SH-SY5Y (cell line): ENCODE data around the gene ZNF22.

Experiments used
- GATA2 ChIP-seq: IDR thresholded peaks from 2 replicates; pipeline ENCODE4 v1.6.1; 2011; ENCODE audit warnings: mild to moderate bottlenecking, low read depth, low read length
- GATA3 ChIP-seq: IDR thresholded peaks from 2 replicates; pipeline ENCODE4 v1.6.1; 2011; ENCODE audit warnings: low read depth, mild to moderate bottlenecking, low read length, moderate library complexity

The ZNF22 gene

GRCh38 chr10:44989597-44990301 lies 11.0 kb upstream of the ZNF22 start:
- TF ChIP-seq GATA3 (no peak), GATA2 (no peak)

GRCh38 chr10:44990302-44990655 lies 10.4 kb upstream of the ZNF22 start:
- no peak for TF ChIP-seq GATA2

- TF ChIP-seq GATA2 (no peak), GATA3 (no peak)
Observed at GRCh38 chr10:44990965-44991364, 9.8 kb upstream of the ZNF22 start.

- no peak for TF ChIP-seq GATA2
- TF ChIP-seq GATA3: no peak
Observed at GRCh38 chr10:44991571-44991970, 9.2 kb upstream of the ZNF22 start.

GRCh38 chr10:44992070-44992731 lies 8.5 kb upstream of the ZNF22 start:
- TF ChIP-seq GATA2 (no peak), GATA3 (no peak)

GRCh38 chr10:44992732-44993225 lies 7.9 kb upstream of the ZNF22 start:
- TF ChIP-seq GATA2 (no peak), GATA3 (no peak)

- TF ChIP-seq GATA2 (no peak), GATA3 (no peak)
Observed at GRCh38 chr10:44993226-44993921, 7.3 kb upstream of the ZNF22 start.

GRCh38 chr10:44993922-44994751 lies 6.6 kb upstream of the ZNF22 start:
- TF ChIP-seq GATA2 (no peak), GATA3 (no peak)

GRCh38 chr10:44994752-44995530 lies 5.8 kb upstream of the ZNF22 start:
- TF ChIP-seq GATA3: no peak
- no peak for TF ChIP-seq GATA2

- no peak for TF ChIP-seq GATA3
- no peak for TF ChIP-seq GATA2
Observed at GRCh38 chr10:44995581-44995913, 5.2 kb upstream of the ZNF22 start.

GRCh38 chr10:44995914-44996669 lies 4.6 kb upstream of the ZNF22 start:
- no peak for TF ChIP-seq GATA2
- TF ChIP-seq GATA3: no peak

GRCh38 chr10:44997105-44997748 lies 3.5 kb upstream of the ZNF22 start:
- TF ChIP-seq GATA3 (no peak), GATA2 (no peak)
